Middle frontal gyrus (tissue), 1 donor: Measurements from ENCODE around the gene SHLD2.
"Not testable (repeated sequence)": the region's sequence is repeated elsewhere in the genome, so short reads cannot be mapped to it uniquely, and the experiment has no call there.

Experiments
- DNase-seq: peaks from one replicate; pipeline ENCODE4 v3.0.0-alpha.2; 2015; ENCODE audit warnings: low spot score; ENCODE audit errors: extremely low spot score

The SHLD2 gene

GRCh38 chr10:87083576-87084290 lies 11.3 kb upstream of the SHLD2 start:
- DNase-seq: not testable (repeated sequence)

DNA sequence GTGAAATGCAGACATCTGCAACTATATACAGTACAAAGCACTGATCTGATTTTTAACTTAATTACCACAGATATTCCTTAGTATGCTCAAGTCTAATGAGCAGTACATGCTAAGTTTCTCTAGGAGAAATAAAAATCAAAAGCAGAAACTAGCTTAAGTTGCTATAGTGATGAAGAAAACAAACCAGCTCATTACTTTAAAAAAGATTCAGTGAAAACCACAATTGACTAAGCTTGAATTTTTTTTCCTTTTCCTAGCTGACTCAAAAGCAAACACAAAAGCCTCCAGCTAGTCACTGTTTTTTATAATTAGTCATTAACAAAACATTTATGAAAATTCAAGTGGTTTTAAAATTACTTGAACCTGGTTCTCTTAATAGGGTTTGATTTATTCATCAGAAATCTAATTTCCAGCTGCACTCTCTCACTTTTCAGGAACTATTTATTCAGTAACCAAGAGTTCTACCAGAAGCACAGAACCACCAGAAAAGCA lies 10.7 kb upstream of the SHLD2 start:
- not testable (repeated sequence) for DNase-seq

GRCh38 chr10:87085537-87085936 lies 9.5 kb upstream of the SHLD2 start:
- no peak for DNase-seq

DNA sequence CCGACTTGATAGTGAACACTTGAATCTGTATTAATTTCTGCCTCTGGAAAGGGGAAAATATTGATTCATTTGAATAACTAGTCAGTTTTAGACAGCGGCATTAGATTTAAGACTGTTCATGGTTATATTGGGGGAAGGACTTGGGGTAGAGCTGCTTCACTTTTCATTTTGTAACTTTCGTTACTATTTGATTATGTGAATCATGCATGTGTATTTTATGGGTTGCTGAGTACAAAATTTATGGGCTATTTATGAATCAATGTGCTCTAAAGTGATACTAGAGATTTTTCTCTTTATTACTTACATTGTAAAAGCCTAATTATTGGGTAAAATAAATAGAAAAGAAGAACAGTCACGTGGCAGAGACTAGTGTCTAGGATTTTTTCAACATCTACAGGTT lies 5.3 kb upstream of the SHLD2 start:
- DNase-seq: no peak

DNA sequence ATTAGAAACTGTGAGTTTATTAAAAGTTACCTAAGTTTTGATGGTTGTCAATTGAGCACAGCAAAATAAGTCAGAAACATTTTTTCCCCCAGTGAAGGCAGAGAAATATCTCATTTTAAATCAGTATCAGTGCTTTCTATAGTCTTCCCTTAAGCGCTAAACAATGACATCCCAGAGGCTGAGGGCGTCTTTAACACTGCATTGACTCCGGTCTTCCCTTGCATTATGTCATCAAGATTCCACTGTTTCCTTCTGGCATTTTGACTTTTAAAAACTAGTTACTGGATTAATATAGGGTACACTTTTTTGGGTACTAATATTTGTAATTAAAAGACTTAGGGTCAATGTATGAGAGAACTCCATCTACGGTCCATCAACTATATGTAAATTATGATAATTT lies 4.2 kb upstream of the SHLD2 start:
- no peak for DNase-seq

- no peak for DNase-seq
Measured at GRCh38 chr10:87092376-87092860, 2.6 kb upstream of the SHLD2 start.

- no peak for DNase-seq
Measured at GRCh38 chr10:87092861-87093631, 2.0 kb upstream of the SHLD2 start.

DNA sequence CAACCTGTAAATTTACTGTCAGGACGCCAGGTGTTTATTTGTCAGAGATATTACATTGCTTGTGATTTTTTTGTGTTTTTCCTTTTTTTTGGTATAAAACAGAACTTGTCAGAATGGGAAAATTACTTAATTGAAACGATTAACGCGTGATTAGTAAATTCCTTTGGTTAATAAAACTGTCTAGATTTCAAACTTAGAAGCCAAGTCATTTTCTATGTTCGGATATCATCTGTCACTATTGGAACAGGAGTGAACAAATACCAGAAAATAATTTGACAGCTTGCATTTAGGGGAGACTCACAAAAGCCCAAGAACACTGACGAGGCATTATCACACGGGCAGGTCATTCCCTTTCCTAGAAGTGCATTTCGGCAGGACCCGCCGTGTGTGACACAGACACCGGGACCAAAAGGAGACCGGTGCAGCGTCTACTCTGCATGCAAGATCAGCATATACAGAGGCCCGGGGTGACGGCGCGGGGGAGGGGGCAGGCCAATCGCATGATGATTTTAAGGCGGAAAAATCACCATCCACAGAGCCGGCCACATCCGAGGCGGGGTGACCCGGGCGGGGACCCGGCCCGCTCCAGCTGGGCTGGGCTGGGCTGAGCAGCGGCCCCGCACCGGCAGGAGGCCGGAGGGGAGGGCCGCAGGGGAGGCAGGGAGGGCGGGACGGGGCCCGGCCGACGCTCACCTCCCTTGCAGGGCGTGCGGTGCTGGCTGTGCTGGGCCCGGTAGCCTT lies 1.2 kb upstream of the SHLD2 start:
- no peak for DNase-seq

- no peak for DNase-seq
Measured at GRCh38 chr10:87095236-87095945, 385 bp downstream of the SHLD2 start.

GRCh38 chr10:87101996-87102395 lies 7.0 kb downstream of the SHLD2 start:
- DNase-seq: no peak

- DNase-seq: not testable (repeated sequence)
Measured at GRCh38 chr10:87104727-87105126, 9.7 kb downstream of the SHLD2 start.

- DNase-seq: no peak
Measured at GRCh38 chr10:87105446-87106124, 10.6 kb downstream of the SHLD2 start.

GRCh38 chr10:87118122-87118521 lies 23.1 kb downstream of the SHLD2 start:
- not testable (repeated sequence) for DNase-seq

- not testable (repeated sequence) for DNase-seq
Measured at GRCh38 chr10:87119029-87119428, 24.0 kb downstream of the SHLD2 start.

- DNase-seq: not testable (repeated sequence)
Measured at GRCh38 chr10:87123351-87123750, 28.3 kb downstream of the SHLD2 start.

- not testable (repeated sequence) for DNase-seq
Measured at GRCh38 chr10:87127048-87127447, 32.0 kb downstream of the SHLD2 start.

DNA sequence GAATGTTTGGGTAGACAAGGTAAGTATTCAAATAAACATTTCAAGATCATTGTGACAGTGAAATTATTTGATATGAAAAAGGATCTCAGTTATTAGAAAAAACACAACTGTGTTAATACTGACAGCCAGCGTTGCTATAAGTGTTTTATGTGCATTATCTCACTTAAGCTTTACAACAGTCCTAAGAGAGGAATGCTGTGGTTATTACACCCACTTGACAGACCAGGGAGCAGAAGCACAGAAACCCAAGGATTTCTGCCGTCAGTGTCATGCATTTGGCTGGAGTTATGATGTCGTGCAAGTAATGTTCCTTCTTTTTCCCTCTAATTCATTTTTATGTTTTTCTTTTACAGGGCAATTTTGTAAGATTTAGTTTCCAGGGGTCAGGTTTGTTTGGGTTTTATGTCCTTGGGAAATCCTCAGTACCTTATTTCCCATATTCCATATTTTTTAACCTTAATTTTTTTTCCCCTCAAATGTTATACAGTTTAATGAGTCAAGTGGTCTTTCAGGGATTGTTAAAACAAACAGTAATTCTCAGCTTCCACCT lies 32.7 kb downstream of the SHLD2 start:
- DNase-seq: not testable (repeated sequence)

DNA sequence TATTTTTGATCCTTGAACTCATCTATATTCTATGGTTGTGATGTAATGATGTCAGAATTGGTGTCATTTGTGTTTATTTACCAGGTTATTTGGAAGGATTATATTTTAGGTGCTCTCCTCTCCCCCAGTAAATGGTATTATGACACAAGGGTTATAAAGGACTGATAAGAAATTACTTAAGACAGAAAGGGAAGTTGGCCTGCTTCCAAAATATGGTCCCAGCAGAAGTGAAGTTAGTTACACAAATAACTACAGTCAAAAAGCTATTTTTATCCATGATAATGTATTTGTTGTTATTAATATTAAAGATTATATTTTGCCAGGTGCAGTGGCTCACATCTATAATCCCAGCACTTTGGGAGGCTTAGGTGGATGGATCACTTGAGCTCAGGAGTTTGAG lies 37.2 kb downstream of the SHLD2 start:
- not testable (repeated sequence) for DNase-seq

GRCh38 chr10:87133936-87134335 lies 38.9 kb downstream of the SHLD2 start:
- DNase-seq: not testable (repeated sequence)

DNA sequence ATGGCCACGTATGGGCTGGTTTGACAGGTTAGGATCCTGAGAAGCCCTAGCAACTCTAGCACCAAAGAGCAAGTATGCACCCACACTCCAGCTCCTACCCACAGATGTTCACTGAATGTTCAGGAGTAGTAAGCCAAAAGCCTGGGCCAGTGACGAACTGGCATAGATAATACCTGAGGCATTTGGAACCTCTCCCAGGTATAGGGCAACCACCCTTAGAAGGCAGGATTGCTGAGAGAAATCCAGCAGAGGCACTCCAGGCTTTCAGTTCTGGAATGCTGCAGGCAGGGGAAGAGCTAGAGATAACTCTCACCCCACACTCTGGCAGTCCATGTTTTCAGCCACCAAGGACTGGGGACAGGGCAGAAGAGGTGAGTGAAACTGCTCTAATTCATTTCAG lies 39.4 kb downstream of the SHLD2 start:
- not testable (repeated sequence) for DNase-seq
